GM10266 (cell line): ENCODE results near the gene GRN.

Experiments
- DNase-seq: peaks from one replicate; pipeline ENCODE4 v3.0.0; 2012; ENCODE audit errors: extremely low spot score
- TF ChIP-seq, protein P1 (sequence below): IDR thresholded peaks from 2 replicates; pipeline ENCODE4 v1.5.1; 2012; ENCODE audit warnings: mild to moderate bottlenecking, low read depth; ENCODE audit not compliant: control insufficient read depth, insufficient read depth; ENCODE audit errors: missing control alignments

The GRN gene

DNA sequence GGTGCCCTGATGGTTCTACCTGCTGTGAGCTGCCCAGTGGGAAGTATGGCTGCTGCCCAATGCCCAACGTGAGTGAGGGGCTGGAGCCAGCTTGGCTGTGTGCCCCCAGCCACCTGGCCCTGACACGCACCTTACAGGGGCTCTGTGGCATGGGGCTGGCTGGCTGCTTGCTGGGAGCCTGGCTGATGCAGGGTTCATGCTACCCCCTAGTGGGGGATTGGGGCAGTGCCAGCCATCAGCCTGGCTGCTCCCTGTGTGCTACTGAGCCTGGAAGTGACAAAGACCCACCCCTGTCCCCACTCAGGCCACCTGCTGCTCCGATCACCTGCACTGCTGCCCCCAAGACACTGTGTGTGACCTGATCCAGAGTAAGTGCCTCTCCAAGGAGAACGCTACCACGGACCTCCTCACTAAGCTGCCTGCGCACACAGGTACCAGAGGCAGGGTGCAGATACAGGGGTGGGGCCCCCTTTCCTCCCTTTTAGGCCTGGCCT lies 5.7 kb downstream of the GRN start:
- peak; percentile 87 for DNase-seq
- TF ChIP-seq, protein P1, sequence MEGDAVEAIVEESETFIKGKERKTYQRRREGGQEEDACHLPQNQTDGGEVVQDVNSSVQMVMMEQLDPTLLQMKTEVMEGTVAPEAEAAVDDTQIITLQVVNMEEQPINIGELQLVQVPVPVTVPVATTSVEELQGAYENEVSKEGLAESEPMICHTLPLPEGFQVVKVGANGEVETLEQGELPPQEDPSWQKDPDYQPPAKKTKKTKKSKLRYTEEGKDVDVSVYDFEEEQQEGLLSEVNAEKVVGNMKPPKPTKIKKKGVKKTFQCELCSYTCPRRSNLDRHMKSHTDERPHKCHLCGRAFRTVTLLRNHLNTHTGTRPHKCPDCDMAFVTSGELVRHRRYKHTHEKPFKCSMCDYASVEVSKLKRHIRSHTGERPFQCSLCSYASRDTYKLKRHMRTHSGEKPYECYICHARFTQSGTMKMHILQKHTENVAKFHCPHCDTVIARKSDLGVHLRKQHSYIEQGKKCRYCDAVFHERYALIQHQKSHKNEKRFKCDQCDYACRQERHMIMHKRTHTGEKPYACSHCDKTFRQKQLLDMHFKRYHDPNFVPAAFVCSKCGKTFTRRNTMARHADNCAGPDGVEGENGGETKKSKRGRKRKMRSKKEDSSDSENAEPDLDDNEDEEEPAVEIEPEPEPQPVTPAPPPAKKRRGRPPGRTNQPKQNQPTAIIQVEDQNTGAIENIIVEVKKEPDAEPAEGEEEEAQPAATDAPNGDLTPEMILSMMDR = peak; percentile 89

DNA sequence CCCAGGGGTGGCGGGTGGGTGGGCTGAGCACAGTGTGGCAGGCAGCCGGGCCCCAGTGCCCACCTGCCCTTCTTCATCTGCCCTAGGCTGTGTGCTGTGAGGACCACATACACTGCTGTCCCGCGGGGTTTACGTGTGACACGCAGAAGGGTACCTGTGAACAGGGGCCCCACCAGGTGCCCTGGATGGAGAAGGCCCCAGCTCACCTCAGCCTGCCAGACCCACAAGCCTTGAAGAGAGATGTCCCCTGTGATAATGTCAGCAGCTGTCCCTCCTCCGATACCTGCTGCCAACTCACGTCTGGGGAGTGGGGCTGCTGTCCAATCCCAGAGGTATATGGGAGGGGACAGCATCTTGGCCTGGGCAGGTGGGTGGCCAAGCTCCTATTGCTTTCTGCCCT lies 6.4 kb downstream of the GRN start:
- TF ChIP-seq, protein P1 = no peak
- DNase-seq = no peak

DNA sequence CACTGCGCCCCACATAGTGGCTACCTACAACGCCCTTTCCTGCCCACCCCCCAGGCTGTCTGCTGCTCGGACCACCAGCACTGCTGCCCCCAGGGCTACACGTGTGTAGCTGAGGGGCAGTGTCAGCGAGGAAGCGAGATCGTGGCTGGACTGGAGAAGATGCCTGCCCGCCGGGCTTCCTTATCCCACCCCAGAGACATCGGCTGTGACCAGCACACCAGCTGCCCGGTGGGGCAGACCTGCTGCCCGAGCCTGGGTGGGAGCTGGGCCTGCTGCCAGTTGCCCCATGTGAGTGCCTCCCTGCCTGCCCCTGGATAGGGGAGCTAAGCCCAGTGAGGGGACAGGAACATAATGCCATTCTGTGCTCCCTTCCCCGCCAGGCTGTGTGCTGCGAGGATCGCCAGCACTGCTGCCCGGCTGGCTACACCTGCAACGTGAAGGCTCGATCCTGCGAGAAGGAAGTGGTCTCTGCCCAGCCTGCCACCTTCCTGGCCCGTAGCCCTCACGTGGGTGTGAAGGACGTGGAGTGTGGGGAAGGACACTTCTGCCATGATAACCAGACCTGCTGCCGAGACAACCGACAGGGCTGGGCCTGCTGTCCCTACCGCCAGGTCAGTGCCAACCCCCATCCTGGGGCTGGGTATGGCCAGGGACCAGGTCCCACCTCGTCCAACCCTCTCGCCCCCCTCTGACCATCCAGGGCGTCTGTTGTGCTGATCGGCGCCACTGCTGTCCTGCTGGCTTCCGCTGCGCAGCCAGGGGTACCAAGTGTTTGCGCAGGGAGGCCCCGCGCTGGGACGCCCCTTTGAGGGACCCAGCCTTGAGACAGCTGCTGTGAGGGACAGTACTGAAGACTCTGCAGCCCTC lies 7.1 kb downstream of the GRN start:
- no peak for DNase-seq
- TF ChIP-seq, protein P1 = no peak

DNA sequence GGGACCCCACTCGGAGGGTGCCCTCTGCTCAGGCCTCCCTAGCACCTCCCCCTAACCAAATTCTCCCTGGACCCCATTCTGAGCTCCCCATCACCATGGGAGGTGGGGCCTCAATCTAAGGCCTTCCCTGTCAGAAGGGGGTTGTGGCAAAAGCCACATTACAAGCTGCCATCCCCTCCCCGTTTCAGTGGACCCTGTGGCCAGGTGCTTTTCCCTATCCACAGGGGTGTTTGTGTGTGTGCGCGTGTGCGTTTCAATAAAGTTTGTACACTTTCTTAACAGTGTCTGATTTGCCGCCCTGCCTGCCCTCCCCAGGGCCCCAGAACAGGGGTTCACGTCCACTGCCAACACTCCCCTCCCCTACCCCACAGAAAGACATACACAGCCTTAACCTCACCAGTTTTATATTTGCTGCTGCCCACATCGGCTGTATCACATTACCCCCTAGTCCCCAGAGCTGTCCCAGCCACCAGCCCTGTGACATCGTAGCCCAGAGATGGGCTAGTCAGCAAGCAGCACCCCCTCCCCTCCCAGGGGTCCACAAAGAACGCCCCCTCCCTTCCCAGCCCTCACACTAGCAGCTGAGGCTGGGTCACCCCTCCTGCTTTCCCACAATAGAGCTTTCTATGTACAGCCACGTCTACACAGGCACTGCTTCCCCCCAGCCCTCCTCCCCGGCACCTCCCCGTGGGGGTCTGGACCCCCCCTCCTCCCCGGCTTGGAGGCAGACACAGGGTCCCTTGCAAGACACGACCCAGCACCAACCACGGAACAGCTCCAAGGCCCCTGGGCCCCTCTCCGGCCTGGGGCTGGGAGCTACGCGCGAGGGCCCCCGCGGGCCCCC lies 7.9 kb downstream of the GRN start:
- no peak for DNase-seq
- TF ChIP-seq, protein P1 = no peak

DNA sequence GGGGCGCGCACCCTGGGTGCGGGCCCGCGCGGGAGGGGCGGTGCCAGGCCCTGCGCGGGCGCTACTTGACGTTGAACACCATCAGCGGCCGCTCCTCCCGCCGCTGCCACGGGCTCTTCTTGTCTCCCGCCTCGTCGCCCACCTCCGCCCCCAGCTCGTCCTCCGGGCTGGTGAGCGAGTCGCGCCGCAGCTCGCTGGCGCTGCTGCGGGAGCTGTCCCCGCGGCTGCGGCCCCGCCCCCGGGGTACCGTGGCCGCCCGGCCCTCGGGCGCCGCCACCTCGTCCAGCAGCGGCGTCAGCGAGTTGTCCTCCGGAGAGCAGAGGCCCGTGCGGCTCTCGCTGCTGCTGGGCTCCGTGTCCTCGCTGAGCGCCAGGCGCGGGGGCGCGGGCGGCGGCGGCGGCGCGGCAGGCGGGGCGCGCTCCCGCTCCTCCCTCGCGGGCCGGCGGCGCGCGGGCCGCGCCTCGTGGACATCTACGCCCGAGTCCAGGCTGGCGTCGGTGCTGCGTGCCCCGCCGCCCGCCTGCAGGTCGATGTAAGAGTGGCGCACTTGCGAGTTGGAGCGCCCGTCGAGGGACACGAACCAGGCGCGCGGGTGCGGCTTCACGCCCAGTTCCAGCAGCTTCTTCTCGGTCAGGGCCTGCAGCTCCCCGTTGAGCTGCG lies 8.7 kb downstream of the GRN start:
- peak; percentile 72 for DNase-seq
- TF ChIP-seq, protein P1 = no peak

DNA sequence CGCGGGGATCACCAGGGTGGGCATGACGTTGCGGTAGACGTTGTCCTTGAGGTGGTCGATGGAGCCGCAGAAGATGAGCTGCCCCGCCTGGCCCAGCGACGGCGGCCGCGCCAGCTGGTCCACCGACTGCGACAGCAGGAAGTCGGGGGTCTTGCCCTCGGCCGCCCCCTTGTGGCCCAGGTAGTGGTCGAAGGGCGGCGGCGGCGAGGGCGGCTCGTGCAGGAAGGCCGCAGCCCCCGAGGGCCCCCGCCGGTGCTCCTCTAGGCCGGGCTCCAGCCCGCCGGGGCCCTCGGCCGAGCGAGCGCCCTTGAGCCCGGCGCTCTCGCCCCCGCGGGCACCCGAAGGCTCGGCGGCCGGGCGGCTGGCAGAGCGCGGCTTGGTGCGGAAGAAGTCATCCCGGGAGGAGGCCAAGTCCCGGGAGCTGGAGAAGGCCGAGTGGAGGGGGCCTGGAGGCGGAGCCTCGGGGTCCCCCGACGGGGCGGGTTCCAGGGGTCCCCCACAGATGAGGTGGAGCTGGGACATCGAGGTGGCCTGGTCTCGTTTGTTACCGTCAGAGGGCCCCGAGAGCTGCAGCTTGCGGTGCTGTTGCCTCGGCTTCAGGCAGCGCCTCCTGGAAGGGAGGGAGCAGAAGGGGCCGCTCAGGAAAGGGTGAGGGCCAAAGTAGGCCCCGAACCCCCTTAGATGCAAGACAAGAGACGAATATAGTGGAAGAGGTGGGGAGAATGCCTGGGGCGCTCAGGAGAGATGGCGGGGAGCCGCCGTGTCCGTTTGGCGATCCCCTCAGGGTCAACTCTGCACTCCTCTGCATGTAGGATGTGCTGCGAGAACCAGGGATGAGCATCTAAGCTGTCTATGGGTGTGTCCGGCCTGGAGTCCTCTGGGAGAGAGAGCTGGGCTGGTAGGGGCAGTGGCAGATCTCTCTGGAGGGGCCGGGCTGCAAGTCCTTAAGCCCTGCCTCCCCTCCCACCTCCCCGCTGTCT lies 9.8 kb downstream of the GRN start:
- TF ChIP-seq, protein P1 = peak; percentile 67
- peak; percentile 92 for DNase-seq
